HepG2 (cell line): ENCODE measurements around the gene CRHR1. TPM values are rescaled to one million over a fixed set of nuclear protein-coding genes. Genes with fewer than 3 reads are reported as not detected.

Source experiments
- ATAC-seq: fragments of 200-7000 bp; cut with Tn5 transposase; 3 replicates; pipeline ENCODE4 v1.9.1; 2020; ENCODE audit warnings: mild to moderate bottlenecking, moderate library complexity
- BruUV-seq: library from RNA; stranded (reverse); fragments of 400-500 nt; replicated peaks from 2 replicates; lab custom pipeline; 2021; lab: Mats Ljungman, UMichigan
- CTCF ChIA-PET: fragments of 300-600 bp; formaldehyde crosslinking; extraction: SDS; loops from one replicate; lab custom pipeline; 2021; ENCODE audit warnings: low total read pairs, inconsistent platforms, low intra/inter-chr PET ratio; lab: Yijun Ruan, JAX
- POLR2A ChIA-PET: fragments of 350-600 bp; sonication (Branson Sonifier 250); formaldehyde crosslinking; loops from one replicate; lab custom pipeline; 2020; ENCODE audit warnings: antibody characterized with exemption, inconsistent platforms; lab: Yijun Ruan, JAX
- DNase-seq: peaks from one replicate; pipeline ENCODE4 v3.0.0-alpha.2; 2015; ENCODE audit warnings: low spot score
- FAIRE-seq: peaks from 3 replicates; lab custom pipeline; 2011; peaks lifted over from hg19 to GRCh38; lab: Jason Lieb, UNC
- H2AFZ ChIP-seq: one replicate; pipeline ENCODE4 v1.6.1; 2011; ENCODE audit warnings: low read length, inconsistent platforms
- H3K27ac ChIP-seq: fragments of 300-600 bp; 3 replicates; pipeline ENCODE4 v1.8.0; 2011; ENCODE audit warnings: mixed run types, mild to moderate bottlenecking, mixed read lengths, low read length, inconsistent platforms; ENCODE audit not compliant: insufficient read depth; ENCODE audit errors: extremely low read length
- H3K27me3 ChIP-seq, 2 experiments: fragments of 200-600 bp in 1 of 2; 2 replicates in 1 of 2; 3 replicates in 1 of 2; pipeline versions ENCODE4 v1.6.0 to v1.8.0; 2011; ENCODE audit warnings: low read length in 2 of 2, mild to moderate bottlenecking in 2 of 2, moderate library complexity in 2 of 2, inconsistent platforms in 1 of 2; ENCODE audit not compliant: insufficient read depth in 2 of 2, control insufficient read depth in 1 of 2
- H3K36me3 ChIP-seq, 2 experiments: fragments of 200-600 bp in 1 of 2; replicated peaks in 1 of 2; 2 replicates in 1 of 2; 3 replicates in 1 of 2; pipeline versions ENCODE4 v1.5.1 to v1.8.0; 2011; ENCODE audit warnings: low read length in 2 of 2, inconsistent platforms in 1 of 2; ENCODE audit not compliant: insufficient read depth in 2 of 2, control insufficient read depth in 1 of 2
- H3K4me1 ChIP-seq: 2 replicates; pipeline ENCODE4 v1.5.1; 2012; ENCODE audit warnings: low read length, inconsistent platforms; ENCODE audit not compliant: insufficient read depth
- H3K4me2 ChIP-seq: 2 replicates; pipeline ENCODE4 v1.6.0; 2011; ENCODE audit warnings: low read depth, low read length, inconsistent platforms
- H3K4me3 ChIP-seq, 3 experiments: fragments of 200-600 bp in 1 of 3; sonication (generic), shearing (Covaris generic) in 1 of 3; replicated peaks in 1 of 3; 2 replicates each; pipeline ENCODE4 v1.5.1; 2011 to 2016; ENCODE audit warnings: low read length in 3 of 3, inconsistent platforms in 2 of 3, low read depth in 2 of 3, mild to moderate bottlenecking in 2 of 3, control low read depth in 1 of 3, mixed read lengths in 1 of 3; ENCODE audit not compliant: insufficient read depth in 1 of 3
- H3K79me2 ChIP-seq: one replicate; pipeline ENCODE4 v1.6.1; 2011; ENCODE audit warnings: low read length, inconsistent platforms; ENCODE audit not compliant: insufficient read depth
- H3K9ac ChIP-seq: 2 replicates; pipeline ENCODE4 v1.6.0; 2011; ENCODE audit warnings: mild to moderate bottlenecking, low read depth, low read length, inconsistent platforms; ENCODE audit not compliant: insufficient read depth
- H3K9me3 ChIP-seq: 2 replicates; pipeline ENCODE4 v1.5.1; 2012; ENCODE audit warnings: mild to moderate bottlenecking, low read length
- H4K20me1 ChIP-seq: 2 replicates; pipeline ENCODE4 v1.6.0; 2011; ENCODE audit warnings: inconsistent platforms, mild to moderate bottlenecking, low read length, moderate library complexity; ENCODE audit not compliant: insufficient read depth
- ARNTL ChIP-seq: sonication (generic); formaldehyde crosslinking; IDR thresholded peaks from 2 replicates; pipeline ENCODE4 v1.4.0; 2020; ENCODE audit warnings: mild to moderate bottlenecking, missing genetic modification reagents
- ELF3 ChIP-seq: IDR thresholded peaks from 2 replicates; pipeline ENCODE4 v1.6.1; 2016; ENCODE audit warnings: missing genetic modification reagents, missing compliant biosample characterization
- GABPA ChIP-seq, 2 experiments: IDR thresholded peaks; 2 replicates each; pipeline ENCODE4 v1.6.1; 2011 to 2016; ENCODE audit warnings: low read depth in 2 of 2, low read length in 1 of 2, missing biosample characterization in 1 of 2, missing genetic modification characterization in 1 of 2
- GABPB1 ChIP-seq: IDR thresholded peaks from 2 replicates; pipeline ENCODE4 v1.6.1; 2016; ENCODE audit warnings: mild to moderate bottlenecking, missing genetic modification reagents, moderate library complexity, missing compliant biosample characterization
- HCFC1 ChIP-seq: fragments of 150-350 bp; IDR thresholded peaks from 2 replicates; pipeline ENCODE4 v1.6.1; 2014; ENCODE audit warnings: low read depth, low read length
- HES4 ChIP-seq: sonication (generic); formaldehyde crosslinking; IDR thresholded peaks from 2 replicates; pipeline ENCODE4 v1.9.0; 2021; ENCODE audit warnings: mild to moderate bottlenecking, missing genetic modification reagents, borderline replicate concordance
- TEF ChIP-seq: sonication (generic); formaldehyde crosslinking; IDR thresholded peaks from 2 replicates; pipeline ENCODE4 v1.5.0; 2020; ENCODE audit warnings: missing genetic modification reagents
- YEATS4 ChIP-seq: sonication (generic); formaldehyde crosslinking; IDR thresholded peaks from 2 replicates; pipeline ENCODE4 v1.4.0; 2020; ENCODE audit warnings: missing genetic modification reagents, borderline replicate concordance
- ZNF768 ChIP-seq: sonication (generic); formaldehyde crosslinking; IDR thresholded peaks from 2 replicates; pipeline ENCODE4 v1.4.0; 2020; ENCODE audit warnings: missing genetic modification reagents
- ZNF83 ChIP-seq: sonication (generic); formaldehyde crosslinking; IDR thresholded peaks from 2 replicates; pipeline ENCODE4 v1.4.0; 2020; ENCODE audit warnings: missing genetic modification reagents, mild to moderate bottlenecking, borderline replicate concordance
- WGBS: methylation state at CpG from one replicate; pipeline ENCODE4 v1.1.6; 2017; ENCODE audit warnings: low lambda C conversion rate; 5-methylcytosine and 5-hydroxymethylcytosine counted together
- in situ Hi-C: cut with HindIII; loops from 2 replicates; pipeline ENCODE4 v1.10.0; 2017; ENCODE audit warnings: low pct_unique_long_range_greater_than_20kb; ENCODE audit not compliant: extremely low pct_ligation_motif_present
- intact Hi-C: fragments of 100-400 bp; cut with micrococcal nuclease; formaldehyde crosslinking; loops from one replicate; pipeline ENCODE4 v1.10.0; 2022; ENCODE audit not compliant: unreplicated experiment
- polyA plus RNA-seq, 8 experiments: library from polyadenylated mRNA; depleted of rRNA in 3 of 8; stranded (reverse) in 7 of 8; unstranded in 1 of 8; fragments of >200 nt; fragmentation: Illumina TruSeq in 4 of 8; extraction: Trizol in 4 of 8; gene quantifications; 2 replicates each; pipeline versions ENCODE4 v1.2.1 to v1.2.3, GENCODE V29; 2011 to 2016; ENCODE audit warnings: low read depth in 4 of 8, missing spikeins in 1 of 8, mixed read lengths in 1 of 8; ENCODE audit not compliant: insufficient read depth in 1 of 8
- total RNA-seq, 5 experiments: library from RNA; depleted of rRNA; stranded (reverse); fragments of >200 nt; fragmentation: Illumina TruSeq; extraction: Trizol; gene quantifications; 2 replicates each; pipeline ENCODE4 v1.2.3, GENCODE V29; 2016; ENCODE audit warnings: low read depth in 1 of 5

Gene CRHR1
- total and polyA plus RNA-seq, 2 of the 13 experiments (the other 11 are each of a cell fraction or from before 2014, with no cell fraction given), result not detected

GRCh38 chr17:45815752-45816151 is 31.6 kb downstream of the CRHR1 start:
- CTCF ChIA-PET, result no interaction called here
- H4K20me1 ChIP-seq, result no peaks in the 10 kb centered on the region
- in situ Hi-C loops, result no loop called here
- H3K79me2 ChIP-seq, result no peaks in the 10 kb centered on the region
- ATAC-seq (peak; percentile 20; the same call in 2 of the 3 replicates), FAIRE-seq (peak; percentile 37), DNase-seq (peak; percentile 22)
- TF ChIP-seq GABPA (IDR thresholded peaks at IDR 0.05; ENCODE audit: low read depth, low read length) (peak; percentile 59), GABPA (CRISPR knock-in tag; IDR thresholded peaks at IDR 0.05; ENCODE audit: low read depth) (peak; percentile 83), YEATS4 (CRISPR knock-in tag) (no peak), TEF (CRISPR knock-in tag) (no peak), HES4 (CRISPR knock-in tag) (0 out of 2 replicates have a peak, but pooled peaks have one; percentile 47), ZNF83 (CRISPR knock-in tag) (no peak), HCFC1 (no peak), ELF3 (CRISPR knock-in tag) (no peak), ARNTL (CRISPR knock-in tag) (0 out of 2 replicates have a peak, but pooled peaks have one; percentile 47), ZNF768 (CRISPR knock-in tag) (peak; percentile 39; the same call in 1 of the 2 replicates), GABPB1 (CRISPR knock-in tag) (peak; percentile 45)
- no peak overlapping the region for H3K9ac ChIP-seq
- no peak overlapping the region for H3K4me3 ChIP-seq
- H3K27ac ChIP-seq, result no peak overlapping the region
- no peaks in the 10 kb centered on the region for H3K36me3 ChIP-seq
- H2AFZ ChIP-seq, result no peak overlapping the region
- POLR2A ChIA-PET, result no interaction called here
- BruUV-seq, result no TSS peak
- H3K9me3 ChIP-seq, result no peaks in the 10 kb centered on the region
- H3K4me1 ChIP-seq, result peaks cover 23% of the 10 kb centered on the region
- H3K4me2 ChIP-seq, result peak overlapping the region; percentile 2; the same call in 1 of the 2 replicates
- intact Hi-C loops, result no loop called here
- 20% methylated on average over 6 of the region's 6 CpGs for WGBS
- H3K27me3 ChIP-seq, result peaks cover 12 to 64% of the 10 kb centered on the region in 2 experiments; a peak in 4 of 5 replicates
